Stomach (tissue), 4 donors: ENCODE measurements around the gene TIE1.

Source experiments
- CTCF ChIP-seq, 7 experiments: fragments of 450-650 bp in 4 of 7; fragments of 200-600 bp in 3 of 7; sonication (generic) in 3 of 7; IDR thresholded peaks; one replicate each; pipeline ENCODE4 v1.5.1; 2016 to 2019; ENCODE audit warnings: antibody characterized with exemption in 7 of 7, control low read depth in 2 of 7, mild to moderate bottlenecking in 1 of 7
- EP300 ChIP-seq: sonication (generic); formaldehyde crosslinking; IDR thresholded peaks from one replicate; pipeline ENCODE4 v1.6.1; 2017; ENCODE audit warnings: antibody characterized with exemption
- POLR2AphosphoS5 ChIP-seq, 3 donors: sonication (generic); formaldehyde crosslinking; IDR thresholded peaks; one replicate each; pipeline ENCODE4 v1.6.1; 2016; ENCODE audit warnings: antibody characterized with exemption in 3 of 3

DNA sequence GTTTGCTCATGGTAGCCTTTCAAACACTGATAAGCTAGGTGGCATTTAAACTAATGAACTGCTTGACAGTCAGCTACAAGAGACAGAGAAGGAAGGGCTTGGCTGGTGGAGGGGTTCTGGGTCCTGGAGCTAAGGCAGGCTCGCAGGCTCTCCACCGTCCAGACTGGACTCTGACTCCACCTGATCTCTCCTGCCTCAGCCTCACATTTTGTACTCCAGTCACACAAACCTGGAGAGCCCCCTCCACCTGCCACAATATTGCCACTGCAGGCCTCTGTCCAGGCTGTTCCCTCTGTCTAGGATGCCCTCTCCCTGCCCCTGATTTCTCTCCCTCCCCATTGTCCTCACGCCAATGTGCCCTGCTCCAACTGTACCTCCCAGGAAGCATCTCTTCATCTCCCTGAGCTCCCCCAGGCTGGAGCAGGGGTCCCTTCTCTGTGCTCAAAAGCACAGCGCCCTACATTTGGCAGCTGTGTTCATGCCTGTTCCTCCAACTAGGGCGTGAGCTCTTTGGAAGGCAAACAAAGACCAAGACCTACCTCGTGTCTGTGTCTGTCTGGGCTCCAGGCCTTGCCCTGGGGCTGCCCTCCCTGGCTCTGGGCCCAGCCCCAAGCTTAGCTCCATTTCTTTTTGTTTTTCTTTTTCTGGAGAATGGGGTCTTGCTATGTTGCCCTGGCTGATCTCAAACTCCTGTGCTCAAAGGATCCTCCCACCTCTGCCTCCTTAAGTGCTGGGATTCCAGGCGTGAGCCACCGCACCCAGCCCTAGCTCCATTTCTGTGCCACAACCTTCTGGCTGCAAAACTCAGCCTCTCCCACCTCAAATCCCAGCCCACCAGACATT, 2.9 kb downstream of the TIE1 start:
- TF ChIP-seq EP300 (no peak), POLR2AphosphoS5 (IDR thresholded peaks at IDR 0.05) (no peak), CTCF (IDR thresholded peaks at IDR 0.05) (no peak)
